ENCODE results near the gene PTEN.

GRCh38 chr10:87931836-87932230 lies 68.4 kb downstream of the PTEN start:
- TF ChIP-seq CTCF (IDR thresholded peaks at IDR 0.05; ENCODE audit: borderline replicate concordance, extremely low read depth, low read length, poor library complexity, severe bottlenecking) (no peak), EZH2 (IDR thresholded peaks at IDR 0.05; ENCODE audit: borderline replicate concordance, low read depth, low read length, severe bottlenecking) (no peak)
